HG03045 (cell line): ENCODE results near the gene IFT27.

Source experiments
- ATAC-seq: cut with Tn5 transposase; IDR thresholded peaks from one replicate; pipeline ENCODE4 v1.9.1; 2021; ENCODE audit warnings: mild to moderate bottlenecking, moderate library complexity; ENCODE audit not compliant: unreplicated experiment

IFT27 gene

GRCh38 chr22:36775964-36776669, at the start of gene IFT27:
Gene IFT27, minus strand, starts transcription at chr22:36776119. Its CDS starts 412 bp downstream, at chr22:36775707.
- ATAC-seq = peak; percentile 92

GRCh38 chr22:36824655-36825054, 48.7 kb upstream of the IFT27 start:
- no peak for ATAC-seq

- ATAC-seq = no peak
Observed at GRCh38 chr22:36823186-36823839, 47.4 kb upstream of the IFT27 start.

GRCh38 chr22:36822581-36822980, 46.7 kb upstream of the IFT27 start:
- ATAC-seq = no peak

- ATAC-seq = no peak
Observed at GRCh38 chr22:36819112-36819511, 43.2 kb upstream of the IFT27 start.

- no peak for ATAC-seq
Observed at GRCh38 chr22:36818010-36818642, 42.2 kb upstream of the IFT27 start.

- ATAC-seq = no peak
Observed at GRCh38 chr22:36817525-36817848, 41.6 kb upstream of the IFT27 start.

- no peak for ATAC-seq
Observed at GRCh38 chr22:36816636-36817524, 41.0 kb upstream of the IFT27 start, which contains the start of gene PVALB. Gene PVALB, minus strand, starts transcription at chr22:36817035. Its CDS starts 30 bp downstream, at chr22:36817005.

GRCh38 chr22:36816339-36816635, 40.4 kb upstream of the IFT27 start:
- no peak for ATAC-seq

- ATAC-seq = no peak
Observed at GRCh38 chr22:36815558-36816338, 39.8 kb upstream of the IFT27 start.

GRCh38 chr22:36814801-36815200, 38.9 kb upstream of the IFT27 start:
- ATAC-seq = no peak

GRCh38 chr22:36811094-36811800, 35.3 kb upstream of the IFT27 start:
- no peak for ATAC-seq

- ATAC-seq = no peak
Observed at GRCh38 chr22:36809351-36809750, 33.4 kb upstream of the IFT27 start.

- ATAC-seq = no peak
Observed at GRCh38 chr22:36808721-36809344, 32.9 kb upstream of the IFT27 start.

GRCh38 chr22:36807627-36808026, 31.7 kb upstream of the IFT27 start:
- no peak for ATAC-seq

- no peak for ATAC-seq
Observed at GRCh38 chr22:36806835-36807234, 30.9 kb upstream of the IFT27 start.

GRCh38 chr22:36803358-36803757, 27.4 kb upstream of the IFT27 start:
- ATAC-seq = no peak

GRCh38 chr22:36798674-36799066, 22.8 kb upstream of the IFT27 start:
- no peak for ATAC-seq

- no peak for ATAC-seq
Observed at GRCh38 chr22:36797911-36798673, 22.2 kb upstream of the IFT27 start.
